GM12801 (cell line): ENCODE results near the gene THRA.

Experiments used
- TF ChIP-seq, protein P1 (sequence below): IDR thresholded peaks from one replicate; pipeline ENCODE4 v1.5.1; 2011; ENCODE audit warnings: control low read depth; ENCODE audit not compliant: insufficient read length; ENCODE audit errors: extremely low read depth

Gene THRA

DNA sequence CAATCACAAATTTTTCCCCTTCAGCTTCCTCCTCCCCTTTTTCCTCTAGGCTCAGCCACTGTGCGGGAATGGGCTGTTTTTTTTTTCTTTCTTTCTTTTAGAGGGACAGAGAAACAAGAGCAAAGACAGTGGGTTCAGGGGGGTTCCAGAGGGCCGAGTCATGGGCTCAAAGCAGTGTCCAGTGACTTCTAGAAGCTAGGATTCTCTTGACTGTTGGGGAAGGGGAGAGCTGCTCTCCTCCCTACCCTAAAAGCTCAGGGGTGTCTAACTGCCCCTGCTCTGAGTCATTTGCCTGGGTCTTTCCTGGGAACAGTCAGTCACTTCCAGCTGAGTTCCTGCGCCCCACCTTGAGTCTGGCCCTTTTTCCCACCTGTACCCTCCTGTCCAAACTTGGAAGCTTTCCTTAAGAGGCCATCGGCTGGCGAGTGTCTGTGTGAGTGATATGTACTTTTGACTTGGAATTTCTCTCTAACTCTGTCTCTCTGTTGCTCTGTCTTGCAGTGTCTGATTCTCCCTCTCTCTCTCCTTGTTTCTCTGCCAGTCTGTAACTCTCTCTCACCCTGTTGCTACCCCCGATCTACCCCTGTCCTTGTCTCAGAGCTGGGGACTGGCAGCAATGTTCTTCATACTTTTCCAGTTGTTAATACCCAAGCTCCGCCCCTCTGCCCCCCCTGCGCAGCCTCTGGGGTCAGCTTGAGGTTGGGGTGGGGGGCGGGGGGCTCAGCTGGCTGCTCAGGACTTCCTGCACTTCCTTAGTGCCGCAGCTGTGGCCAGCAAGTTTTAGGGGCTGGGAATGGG is 2.4 kb downstream of the THRA start:
- TF ChIP-seq, protein P1, sequence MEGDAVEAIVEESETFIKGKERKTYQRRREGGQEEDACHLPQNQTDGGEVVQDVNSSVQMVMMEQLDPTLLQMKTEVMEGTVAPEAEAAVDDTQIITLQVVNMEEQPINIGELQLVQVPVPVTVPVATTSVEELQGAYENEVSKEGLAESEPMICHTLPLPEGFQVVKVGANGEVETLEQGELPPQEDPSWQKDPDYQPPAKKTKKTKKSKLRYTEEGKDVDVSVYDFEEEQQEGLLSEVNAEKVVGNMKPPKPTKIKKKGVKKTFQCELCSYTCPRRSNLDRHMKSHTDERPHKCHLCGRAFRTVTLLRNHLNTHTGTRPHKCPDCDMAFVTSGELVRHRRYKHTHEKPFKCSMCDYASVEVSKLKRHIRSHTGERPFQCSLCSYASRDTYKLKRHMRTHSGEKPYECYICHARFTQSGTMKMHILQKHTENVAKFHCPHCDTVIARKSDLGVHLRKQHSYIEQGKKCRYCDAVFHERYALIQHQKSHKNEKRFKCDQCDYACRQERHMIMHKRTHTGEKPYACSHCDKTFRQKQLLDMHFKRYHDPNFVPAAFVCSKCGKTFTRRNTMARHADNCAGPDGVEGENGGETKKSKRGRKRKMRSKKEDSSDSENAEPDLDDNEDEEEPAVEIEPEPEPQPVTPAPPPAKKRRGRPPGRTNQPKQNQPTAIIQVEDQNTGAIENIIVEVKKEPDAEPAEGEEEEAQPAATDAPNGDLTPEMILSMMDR = no peak

DNA sequence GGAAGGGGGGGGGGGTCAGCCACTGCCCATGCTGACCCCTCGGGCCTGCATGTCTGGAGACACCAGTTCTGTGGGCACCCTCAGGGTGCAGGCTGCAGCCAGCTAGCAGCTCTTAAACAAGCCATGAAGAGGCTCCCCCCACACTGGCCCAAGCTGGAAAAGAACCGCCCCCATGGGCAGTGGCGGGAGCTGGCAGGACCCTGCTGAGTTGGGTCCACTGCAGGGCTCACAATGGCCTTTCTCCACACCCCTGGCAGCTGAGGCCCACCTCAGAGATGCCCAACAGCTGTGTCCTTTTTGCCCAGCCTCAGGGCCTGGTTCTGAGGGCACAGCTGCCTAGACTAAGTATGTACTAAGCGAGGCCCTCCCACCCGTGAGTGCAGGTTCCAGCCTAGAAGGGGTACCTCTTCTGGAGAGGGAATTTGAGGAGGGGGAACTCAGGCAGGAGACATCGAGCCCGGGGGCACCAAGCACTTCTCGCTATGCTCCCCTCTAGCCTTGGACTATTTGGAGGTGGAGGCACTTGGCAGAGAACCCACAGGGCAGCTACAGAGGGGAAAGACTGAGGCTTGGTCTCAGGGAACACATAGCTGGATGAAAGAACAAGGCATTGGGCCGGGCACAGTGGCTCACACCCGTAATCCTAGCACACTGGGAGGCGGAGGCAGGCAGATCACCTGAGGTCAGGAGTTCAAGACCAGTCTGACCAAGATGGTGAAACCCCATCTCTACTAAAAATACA is 3.2 kb downstream of the THRA start:
- TF ChIP-seq, protein P1 = no peak

DNA sequence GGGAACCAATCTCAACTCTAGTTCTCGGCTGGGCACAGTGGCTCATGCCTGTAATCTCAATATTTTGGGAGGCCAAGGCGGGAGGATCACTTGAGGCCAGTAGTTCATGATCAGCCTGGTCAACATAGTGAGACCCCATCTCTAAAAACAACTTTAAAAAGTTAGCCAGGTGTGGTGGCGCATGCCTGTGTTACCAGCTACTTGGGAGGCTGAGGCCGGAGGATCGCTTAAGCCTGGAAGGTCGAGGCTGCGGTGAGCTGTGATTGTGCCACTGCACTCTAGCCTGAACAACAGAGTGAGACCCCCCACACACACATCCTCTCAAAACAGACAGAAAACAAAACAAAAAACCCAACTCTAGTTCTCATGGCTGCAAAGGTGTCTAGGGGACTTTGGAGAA is 4.9 kb downstream of the THRA start:
- TF ChIP-seq, protein P1 = no peak

DNA sequence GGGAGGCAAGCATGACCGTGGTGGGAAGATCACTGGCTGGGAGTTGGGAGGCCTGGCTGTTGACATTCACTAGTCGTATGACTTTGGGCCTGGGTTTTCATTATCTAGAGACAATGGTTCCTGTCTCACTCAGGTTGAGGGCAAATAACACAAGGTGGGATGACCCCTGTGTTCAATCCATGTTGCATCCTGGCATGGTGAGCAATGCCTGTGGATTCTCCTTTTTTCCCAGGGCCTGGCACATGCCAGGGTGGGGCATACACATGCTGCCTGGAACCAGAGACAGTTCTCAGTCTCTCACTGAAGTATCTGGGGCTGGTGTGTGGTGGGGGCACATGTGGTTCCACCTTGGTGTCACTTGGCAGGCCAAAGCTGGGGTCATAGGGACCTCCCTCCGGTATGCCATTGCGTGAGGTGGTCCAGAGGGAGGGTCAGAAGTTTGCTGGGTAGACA is 5.4 kb downstream of the THRA start:
- TF ChIP-seq, protein P1 = no peak

DNA sequence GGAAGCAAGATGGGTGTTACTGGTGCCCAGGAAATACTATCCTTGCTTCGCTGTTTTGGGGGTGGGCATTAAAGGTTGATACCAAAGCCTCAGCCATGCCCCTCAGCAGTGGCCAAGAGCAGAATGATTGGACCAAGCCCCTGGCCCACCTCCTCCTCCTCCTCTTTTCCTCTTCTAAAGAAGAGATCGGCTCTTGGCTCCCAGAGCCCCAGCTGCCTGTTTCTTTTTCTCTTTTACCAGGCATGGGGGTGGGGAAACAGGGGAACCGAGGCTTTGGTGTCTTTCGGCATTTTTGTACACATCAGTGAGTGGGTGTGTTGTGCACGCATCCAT is 5.8 kb downstream of the THRA start:
- TF ChIP-seq, protein P1 = no peak

DNA sequence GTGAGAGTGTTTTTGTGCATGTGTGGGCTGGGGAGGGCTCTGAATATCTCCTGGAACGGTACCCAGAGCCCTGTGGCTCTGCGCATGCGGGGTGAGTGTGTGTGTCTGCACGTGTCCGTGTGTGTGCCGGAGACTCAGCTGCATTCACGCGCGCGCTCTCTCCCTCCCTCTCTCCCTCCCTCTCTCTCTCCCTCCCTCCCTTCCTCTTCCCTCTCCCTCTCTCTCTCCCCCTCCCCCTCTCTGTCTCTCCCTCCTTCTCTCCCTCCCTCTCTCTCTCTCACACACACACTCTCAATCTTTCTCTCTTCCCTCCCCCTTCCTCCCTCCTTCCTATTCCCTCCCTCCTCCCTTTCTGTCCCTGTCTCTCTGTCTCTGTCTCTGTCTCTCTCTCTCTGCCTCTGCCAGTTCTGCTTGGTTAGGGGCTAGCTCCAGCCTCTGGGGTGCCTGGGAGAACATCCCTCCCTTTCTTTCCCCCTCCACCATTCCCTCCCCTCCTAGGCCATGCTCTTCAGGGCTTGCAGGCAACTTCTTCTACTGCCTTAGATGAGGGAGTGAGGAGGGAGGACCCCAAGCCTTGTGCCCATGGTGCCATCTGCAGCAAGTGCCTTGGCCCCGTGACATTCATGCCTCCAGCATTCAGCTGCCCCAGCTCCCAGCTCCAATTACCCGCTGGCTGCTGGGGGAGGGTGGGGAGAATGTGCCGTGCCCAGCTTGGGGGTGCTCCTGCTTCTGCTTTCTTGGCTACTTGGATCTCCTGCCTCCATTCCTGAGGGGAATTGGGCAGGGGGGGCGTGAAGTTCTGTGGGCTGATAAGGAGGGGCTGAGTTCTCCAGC is 6.4 kb downstream of the THRA start:
- TF ChIP-seq, protein P1 = no peak
